GM18858 (cell line): ENCODE measurements around the gene PADI4.

ENCODE experiments used
- ATAC-seq: cut with Tn5 transposase; IDR thresholded peaks from one replicate; pipeline ENCODE4 v1.9.1; 2021; ENCODE audit not compliant: unreplicated experiment

PADI4 gene

DNA sequence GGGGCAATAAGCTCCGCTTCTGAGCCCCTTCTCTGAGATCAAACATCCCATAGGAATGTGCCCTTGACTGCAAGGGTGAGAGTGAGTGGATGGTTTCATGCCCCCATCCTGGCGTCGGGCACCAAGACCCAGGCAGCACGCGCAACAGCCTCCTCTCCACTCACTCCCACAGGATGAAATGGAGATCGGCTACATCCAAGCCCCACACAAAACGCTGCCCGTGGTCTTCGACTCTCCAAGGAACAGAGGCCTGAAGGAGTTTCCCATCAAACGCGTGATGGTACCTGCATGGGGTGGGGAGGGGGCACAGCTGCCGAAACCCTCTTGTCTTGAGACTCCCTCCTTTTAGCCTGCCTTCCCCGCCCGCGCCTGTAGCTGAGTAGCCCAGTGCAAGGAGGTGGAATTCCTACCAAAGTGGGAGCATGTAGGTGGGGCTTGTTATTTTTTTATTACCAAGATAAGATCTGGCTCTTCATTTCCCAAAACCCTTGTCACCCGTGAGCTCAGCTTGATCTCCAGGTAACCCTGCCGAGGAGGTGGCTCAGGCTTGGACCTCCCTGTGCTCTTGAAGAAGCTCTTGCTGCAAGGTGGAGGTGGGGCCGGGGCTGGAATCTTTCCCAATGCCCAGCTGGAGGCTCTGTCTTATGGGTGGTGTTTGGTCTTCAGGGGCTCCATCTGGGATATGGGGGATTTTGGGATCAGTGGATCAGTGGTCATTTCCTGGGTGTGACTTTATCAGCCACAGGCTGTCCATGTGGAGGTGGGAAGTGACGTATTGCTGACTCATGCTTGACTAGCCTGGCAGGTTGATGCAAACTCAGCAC lies 40.0 kb downstream of the PADI4 start:
- no peak for ATAC-seq

DNA sequence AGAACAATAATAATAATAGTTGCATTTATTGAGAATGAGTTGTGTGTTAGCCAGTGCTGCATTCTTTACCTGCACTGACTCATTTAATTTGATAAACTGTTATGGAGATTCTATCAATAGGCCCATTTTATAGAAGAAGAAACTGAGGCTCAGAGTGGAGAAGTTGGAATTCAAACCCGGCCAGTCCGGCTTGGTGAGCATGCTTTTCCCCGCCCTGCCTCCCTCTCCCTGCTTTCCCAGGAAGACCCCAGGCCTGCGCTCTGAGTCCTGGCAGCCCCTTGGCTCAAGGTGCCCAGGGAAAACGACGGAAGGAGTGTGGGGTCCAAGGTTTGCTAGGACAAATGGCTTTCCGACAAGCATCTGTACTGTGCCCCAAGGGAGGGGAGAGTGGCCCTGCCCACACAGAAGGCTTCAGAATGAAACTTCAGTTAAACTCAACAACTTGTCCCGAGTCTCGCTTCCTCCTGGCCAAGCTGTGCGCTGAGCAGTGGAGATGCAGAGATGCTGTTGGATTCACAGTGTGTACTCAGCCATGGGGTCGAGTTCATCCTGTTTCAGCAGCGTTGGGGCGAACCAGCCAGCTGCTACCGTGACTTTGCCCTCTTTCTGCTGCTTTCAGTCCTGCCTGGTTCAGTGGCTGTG lies 40.7 kb downstream of the PADI4 start:
- ATAC-seq, result no peak

DNA sequence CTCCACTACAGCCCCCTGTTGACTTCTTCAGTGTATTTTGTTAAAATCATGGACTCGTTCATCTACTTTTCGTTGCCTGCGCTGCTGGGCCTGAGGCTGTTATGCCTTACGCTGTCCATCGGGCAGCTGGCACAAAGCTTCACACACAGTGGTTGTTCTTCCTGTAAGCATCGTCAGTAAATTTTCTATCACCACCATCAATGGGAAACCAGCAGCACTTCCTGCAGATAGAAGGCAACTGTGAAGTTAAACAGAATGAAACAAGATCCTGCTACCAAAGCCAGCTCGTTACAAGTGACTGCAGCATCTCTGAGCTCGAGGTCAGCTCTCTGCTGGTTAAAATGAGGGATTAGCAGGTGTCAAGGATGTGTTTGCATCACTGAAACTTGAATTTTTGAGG lies 42.1 kb downstream of the PADI4 start:
- no peak for ATAC-seq

DNA sequence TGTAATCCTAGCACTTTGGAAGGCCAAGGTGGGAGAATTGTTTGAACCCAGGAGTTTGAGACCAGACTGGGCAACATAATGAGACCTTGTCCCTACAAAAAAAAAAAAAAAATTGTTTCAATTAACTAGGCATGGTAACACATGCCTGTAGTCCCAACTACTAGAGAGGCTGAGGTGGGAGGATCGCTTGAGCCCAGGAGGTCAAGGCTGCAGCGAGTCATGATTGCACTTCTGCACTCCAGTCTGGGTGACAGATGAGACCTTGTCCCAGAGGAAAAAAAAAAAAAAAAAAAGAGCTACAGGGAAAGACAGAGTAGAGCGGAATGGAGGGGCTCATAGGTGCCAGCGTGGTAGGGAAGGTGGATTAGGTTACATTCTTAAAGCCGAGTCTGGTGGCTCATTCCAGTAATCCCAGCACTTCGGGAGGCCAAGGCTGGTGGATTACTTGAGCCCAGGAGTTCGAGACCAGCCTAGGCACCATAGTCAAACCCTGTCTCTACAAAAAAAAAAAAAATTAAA lies 43.0 kb downstream of the PADI4 start:
- ATAC-seq, result no peak

DNA sequence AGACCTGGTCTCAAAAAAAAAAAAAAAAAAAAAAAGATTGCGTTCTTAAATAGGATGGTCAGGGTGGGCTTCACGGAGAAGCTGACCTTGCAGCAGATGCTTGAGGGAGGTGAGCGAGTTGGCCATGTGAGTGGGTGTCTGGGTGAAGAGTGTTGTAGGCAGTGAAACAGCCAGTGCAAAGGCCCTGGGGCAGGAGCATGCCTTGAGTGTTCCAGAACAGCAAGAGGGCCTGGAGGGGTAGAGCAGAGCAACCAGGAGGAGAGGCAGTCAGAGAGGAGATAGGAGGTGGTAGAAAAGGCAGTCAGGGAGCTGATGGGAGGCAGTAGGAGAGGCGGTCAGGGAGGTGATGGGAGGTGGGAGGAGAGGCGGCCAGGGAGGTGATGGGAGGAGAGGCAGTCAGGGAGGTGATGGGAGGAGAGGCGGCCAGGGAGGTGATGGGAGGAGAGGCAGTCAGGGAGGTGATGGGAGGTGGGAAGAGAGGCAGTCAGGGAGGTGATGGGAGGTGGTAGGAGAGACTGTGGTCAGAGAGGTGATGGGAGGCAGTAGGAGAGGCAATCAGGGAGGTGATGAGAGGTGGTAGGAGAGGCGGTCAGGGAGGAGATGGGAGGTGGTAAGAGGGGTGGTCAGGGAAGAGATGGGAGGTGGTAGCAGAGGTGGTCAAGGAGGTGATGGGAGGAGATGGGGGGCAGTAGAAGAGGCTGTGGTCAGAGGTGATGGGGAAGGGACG lies 43.8 kb downstream of the PADI4 start:
- no peak for ATAC-seq

DNA sequence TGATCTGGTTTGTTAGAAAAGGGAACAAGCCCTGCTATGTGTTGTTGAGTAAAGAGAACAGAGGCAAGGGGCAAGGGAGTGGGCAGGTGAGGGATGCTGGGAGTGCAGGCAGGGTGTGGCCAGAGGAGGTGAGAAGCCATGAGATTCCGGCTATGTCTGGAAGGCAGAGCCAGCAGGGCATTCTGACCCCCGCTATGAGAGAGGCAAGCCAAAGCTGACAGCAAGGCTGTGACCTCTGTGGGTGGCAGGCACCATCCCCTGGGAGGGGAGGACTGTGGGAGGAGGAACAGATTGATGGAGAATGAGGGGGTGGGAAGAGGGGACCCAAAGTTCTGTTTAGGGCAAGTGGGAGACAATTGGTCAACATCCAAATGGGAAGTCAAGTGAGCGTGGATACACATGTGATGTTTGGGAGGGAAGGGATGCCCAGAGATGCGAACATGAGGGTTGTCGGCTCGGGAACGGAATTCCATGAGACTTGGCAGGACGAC lies 44.5 kb downstream of the PADI4 start:
- ATAC-seq, result no peak

DNA sequence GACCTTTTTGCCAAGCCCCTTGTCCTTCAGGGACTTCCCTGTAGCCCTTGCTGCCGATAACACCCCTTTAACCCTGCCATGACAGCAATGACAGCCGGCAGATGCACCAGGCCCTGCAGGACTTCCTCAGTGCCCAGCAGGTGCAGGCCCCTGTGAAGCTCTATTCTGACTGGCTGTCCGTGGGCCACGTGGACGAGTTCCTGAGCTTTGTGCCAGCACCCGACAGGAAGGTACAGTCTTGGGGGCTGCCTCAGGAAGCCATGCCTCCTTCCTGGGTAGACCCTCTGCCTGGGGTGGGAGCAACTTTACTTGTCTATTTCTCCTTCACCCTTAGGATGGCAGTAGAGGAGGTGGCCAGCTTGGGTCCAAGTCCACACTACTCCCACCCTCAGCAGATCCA lies 47.9 kb downstream of the PADI4 start:
- no peak for ATAC-seq

DNA sequence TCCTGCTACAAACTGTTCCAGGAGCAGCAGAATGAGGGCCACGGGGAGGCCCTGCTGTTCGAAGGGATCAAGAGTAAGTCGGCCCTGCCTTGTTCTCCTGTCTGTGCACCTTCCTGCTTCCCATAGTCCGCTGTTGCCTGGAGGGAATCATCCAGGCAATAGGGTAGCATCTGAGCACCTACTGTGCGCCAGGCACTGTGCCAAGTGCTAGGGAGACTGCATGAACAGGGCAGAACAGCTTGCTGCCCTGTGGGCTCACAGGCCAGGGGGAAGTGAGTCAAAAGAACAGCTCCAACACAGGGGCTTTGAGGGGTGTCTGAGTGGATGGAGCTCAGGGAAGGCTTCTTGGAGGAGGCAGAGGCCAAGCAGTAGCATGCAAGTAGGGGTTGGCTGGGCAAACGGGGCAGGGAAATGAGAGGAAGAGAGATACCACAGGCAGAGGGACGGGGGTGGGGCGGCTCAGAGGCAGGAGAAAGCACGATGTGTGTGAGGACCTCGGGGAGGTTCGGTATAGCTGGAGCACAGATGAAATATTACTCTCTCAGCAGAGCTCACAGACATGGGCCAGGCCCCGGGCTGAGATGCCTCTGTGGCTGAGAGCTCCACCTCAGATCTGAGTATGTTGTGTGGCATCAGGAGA lies 48.5 kb downstream of the PADI4 start:
- no peak for ATAC-seq

DNA sequence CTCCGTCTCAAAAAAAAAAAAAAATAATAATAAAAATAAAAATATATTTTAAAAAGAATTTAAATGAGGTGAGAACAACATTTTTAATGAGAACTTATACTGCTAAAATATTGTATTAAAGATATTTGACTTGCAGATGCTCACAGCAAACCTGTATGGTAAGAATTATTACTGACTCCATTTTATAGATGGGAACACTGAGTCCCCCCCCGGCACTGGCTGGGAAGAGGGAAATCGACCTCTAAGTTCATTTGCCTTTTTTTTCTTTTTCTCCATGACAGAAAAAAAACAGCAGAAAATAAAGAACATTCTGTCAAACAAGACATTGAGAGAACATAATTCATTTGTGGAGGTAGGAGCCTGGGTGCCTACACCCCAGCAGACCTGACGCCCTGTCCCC lies 50.6 kb downstream of the PADI4 start:
- ATAC-seq, result no peak

DNA sequence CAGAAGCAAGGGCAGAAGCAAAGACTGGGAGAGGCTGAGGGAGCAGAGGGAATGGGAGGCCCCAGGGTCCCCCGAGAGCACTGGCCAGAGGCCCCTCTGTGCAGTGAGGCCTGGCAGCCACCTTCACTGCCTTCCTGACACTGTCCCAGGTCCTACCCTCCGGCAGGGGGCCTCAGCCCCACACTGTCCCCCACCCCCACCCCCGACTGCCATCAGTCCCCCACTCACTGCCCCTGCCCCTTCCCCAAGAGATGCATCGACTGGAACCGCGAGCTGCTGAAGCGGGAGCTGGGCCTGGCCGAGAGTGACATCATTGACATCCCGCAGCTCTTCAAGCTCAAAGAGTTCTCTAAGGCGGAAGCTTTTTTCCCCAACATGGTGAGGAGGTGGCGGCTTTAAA lies 51.0 kb downstream of the PADI4 start:
- no peak for ATAC-seq

DNA sequence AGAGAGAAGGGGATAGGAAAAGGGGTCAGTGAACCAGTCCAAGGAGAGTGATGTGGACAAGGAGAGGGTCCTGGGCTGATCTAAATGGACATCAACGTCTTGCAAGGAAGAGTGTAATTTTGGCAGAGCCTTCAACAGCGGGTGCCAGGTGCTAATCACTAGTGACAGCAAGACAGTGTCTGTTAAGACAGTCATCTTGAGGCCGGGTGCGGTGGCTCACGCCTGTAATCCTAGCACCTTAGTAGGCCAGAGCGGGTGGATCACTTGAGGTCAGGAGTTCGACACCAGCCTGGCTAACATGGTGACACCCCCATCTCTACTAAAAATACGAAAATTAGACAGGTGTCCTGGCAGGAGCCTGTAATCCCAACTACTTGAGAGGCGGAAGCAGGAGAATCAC lies 51.8 kb downstream of the PADI4 start:
- ATAC-seq, result no peak

DNA sequence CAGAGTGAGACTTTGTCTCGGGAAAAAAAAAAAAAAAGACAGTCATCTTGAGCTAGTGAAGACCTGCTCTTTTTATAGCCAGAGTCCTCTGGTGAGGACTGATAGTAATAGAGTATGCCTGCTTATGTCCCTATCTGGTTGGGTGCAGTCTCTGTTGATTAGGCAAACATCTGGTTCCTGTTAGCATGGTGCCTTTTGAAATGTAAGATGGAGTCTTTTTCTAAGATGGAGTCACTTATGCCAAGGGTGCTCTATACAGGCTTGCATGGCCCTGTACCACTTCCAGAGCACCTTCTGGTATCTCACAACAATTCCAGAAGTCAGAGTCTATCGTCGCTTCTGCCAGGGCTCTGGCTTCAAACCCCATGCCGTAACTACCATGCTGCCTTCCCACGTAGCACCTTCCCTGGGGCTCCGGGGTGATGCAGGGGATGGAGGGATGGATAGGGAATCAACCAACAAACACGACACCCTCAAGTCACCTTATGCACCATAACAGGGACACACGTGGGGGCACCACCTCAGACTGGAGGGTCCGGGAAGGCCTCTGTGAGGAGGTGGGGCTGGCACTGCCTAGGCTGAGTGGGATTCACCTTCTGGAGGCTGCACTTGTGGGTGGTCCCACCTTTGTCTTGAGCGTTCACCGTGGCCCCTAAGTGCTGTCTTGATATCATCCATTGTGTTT lies 52.4 kb downstream of the PADI4 start:
- no peak for ATAC-seq

DNA sequence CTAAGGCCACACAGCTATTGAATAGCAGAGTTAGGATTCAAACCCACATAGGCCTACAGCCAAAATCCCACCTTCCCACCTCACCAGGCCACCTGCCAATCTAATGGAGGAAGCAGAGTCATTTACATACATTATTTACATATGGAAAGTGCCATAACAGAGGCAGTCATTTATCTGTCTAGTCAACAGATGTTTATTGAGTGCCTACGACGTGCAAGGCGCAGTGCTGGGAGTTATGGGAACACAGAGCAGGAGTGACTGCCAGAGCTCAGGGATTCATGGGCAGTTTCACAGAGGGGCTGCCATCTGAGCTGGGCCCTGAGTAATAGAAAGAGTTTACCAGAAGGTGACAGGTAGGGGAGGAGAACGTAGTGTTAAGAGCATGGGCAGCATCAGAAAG lies 53.7 kb downstream of the PADI4 start:
- ATAC-seq, result no peak

DNA sequence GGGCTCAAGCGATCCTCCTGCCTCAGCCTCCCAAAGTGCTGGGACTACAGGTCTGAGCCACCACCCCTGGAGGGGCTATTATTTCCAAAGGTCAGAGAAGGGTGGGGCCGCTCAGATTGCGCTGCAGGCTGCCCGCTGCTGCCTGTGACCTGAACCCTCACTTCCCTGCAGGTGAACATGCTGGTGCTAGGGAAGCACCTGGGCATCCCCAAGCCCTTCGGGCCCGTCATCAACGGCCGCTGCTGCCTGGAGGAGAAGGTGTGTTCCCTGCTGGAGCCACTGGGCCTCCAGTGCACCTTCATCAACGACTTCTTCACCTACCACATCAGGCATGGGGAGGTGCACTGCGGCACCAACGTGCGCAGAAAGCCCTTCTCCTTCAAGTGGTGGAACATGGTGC lies 55.4 kb downstream of the PADI4 start:
- no peak for ATAC-seq

DNA sequence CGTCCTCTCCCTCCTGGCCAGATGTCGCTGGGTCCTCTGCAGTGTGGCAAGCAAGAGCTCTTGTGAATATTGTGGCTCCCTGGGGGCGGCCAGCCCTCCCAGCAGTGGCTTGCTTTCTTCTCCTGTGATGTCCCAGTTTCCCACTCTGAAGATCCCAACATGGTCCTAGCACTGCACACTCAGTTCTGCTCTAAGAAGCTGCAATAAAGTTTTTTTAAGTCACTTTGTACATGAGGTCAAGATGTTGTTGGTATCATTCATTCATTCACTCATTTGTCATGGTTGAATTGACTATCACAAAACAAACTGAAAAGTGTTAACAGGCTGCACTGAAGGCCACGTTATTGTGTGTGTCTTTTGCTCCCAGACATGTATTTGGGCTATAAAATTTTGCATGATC lies 55.8 kb downstream of the PADI4 start:
- ATAC-seq, result no peak

DNA sequence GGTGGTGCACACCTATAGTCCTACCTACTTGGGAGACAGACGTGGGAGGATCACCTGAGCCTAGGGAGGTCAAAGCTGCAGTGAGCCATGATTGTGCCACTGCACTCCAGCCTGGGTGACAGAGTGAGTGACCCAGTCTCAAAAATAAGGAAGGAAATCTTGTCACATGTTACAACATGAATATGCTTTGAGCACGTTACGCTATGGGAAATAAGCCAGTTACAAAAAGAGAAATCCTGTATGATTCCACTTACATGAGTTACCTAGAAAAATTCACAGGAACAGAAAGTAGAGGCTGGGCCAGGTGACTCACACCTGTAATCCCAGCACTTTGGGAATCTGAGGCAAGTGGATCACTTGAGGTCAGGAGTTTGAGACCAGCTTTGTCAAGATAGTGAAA lies 57.3 kb downstream of the PADI4 start:
- ATAC-seq, result no peak

DNA sequence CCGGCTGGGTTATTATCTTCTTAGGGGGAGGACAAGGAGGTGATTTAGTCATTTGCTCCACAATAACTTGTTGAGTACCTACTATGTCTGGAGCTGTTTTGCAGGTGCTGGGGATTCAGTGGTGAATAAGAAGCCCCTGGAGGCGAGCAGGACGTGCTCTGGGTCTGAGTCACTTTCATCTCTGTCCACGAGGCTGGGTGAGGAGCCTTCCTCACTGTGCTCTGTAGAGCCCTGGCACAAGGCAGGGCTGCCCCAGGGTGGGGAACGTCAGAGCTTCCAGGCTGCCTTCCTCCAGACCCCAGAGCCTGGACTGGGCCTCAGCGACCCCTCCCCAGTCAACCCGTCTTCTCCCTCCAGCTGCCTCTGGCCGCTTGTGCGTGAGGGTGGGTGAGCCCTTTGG lies 61.5 kb downstream of the PADI4 start:
- no peak for ATAC-seq

DNA sequence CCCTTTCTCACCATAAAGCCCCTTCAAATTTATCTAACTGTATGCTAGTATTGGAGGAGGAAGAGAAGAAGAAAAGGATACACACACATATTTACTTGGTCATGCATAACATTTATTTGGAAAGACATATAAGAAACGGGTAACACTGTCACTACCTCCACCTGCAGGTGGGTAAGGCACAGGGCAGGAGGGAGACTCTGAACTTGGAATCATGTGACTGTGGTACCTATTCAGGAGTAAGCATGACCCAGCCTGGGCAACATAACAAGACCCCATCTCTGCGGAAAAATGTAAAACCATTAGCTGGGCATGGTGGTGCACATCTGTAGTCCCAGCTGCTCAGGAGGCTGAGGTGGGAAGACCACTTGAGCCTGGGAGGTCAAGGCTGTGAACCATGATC lies 62.6 kb downstream of the PADI4 start:
- no peak for ATAC-seq

DNA sequence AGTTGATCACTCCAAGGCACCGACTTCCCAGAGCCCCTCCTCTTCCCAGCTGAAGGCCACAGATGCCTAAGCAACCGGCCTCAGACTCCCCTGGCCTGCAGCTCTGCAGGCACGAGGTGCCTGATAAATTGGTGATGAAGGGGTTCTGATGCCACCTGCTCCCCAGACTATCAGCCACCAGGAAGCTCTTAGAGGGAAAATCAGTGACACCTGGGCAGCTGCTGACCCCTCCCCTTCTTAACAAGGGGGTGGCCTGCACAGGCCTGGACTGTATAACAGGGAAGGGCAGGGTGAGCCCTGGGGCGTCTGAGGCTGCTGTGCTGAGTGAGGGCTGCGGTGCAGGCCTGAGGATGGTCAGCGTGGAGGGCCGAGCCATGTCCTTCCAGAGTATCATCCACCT lies 63.9 kb downstream of the PADI4 start, which contains the start of gene PADI6:
PADI6 (plus strand) TSS at position 301 of the 400 bp plus-strand sequence; CDS start at position 351, 50 bp downstream.
- no peak for ATAC-seq

DNA sequence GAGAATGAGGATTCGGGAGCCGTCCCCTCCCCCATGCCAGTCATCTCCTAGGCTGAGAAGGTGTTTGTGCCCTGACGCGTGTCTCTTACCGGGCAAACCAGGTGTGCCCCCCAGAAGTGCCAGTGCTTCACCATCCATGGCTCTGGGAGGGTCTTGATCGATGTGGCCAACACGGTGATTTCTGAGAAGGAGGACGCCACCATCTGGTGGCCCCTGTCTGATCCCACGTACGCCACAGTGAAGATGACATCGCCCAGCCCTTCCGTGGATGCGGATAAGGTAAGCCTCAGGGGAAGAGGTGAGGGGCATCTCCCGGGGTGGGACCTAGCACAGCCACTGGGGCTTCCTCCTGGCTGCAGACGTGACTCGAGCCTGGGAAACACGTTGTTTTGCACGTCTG lies 65.0 kb downstream of the PADI4 start:
- no peak for ATAC-seq

DNA sequence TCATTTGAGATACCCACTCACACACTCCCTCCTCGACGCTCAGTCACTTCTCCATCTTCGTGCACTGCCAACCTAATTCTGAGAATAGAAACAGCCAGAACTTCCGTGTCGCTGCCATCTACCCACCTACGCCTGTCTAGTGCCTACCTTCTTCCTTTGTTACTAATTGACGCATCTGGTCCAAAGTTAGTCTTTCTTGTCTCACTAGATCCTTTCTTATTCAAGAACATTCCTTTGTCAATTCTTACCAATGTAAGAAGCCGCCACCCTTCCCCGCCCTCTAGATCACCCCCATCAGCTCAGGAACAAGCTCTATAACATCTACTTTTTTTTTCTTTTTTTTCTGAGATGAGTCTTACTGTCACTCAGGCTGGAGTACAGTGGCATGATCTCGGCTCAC lies 67.7 kb downstream of the PADI4 start:
- no peak for ATAC-seq
